SK-N-SH treated with all-trans-retinoic acid at 6 μM for 48 hours (cell line): ENCODE measurements around the gene DNMBP.
"Not testable (repeated sequence)": the region's sequence is repeated elsewhere in the genome, so short reads cannot be mapped to it uniquely, and the experiment has no call there.

Experiments used
- ARNTL ChIP-seq: fragments of 450-650 bp; formaldehyde crosslinking; IDR thresholded peaks from 2 replicates; pipeline ENCODE4 v1.5.0; 2020; ENCODE audit warnings: low read depth, mild to moderate bottlenecking, moderate library complexity, borderline replicate concordance
- CSDC2 ChIP-seq: fragments of 250-450 bp; sonication (Bioruptor Pico); IDR thresholded peaks from 2 replicates; pipeline ENCODE4 v1.5.0; 2020; ENCODE audit warnings: mild to moderate bottlenecking, moderate library complexity
- CSRNP3 ChIP-seq: fragments of 250-450 bp; sonication (Bioruptor Pico); IDR thresholded peaks from 2 replicates; pipeline ENCODE4 v1.5.1; 2021; ENCODE audit warnings: mild to moderate bottlenecking, moderate library complexity
- ESRRG ChIP-seq: fragments of 250-450 bp; sonication (Bioruptor Pico); IDR thresholded peaks from 2 replicates; pipeline ENCODE4 v1.6.1; 2021; ENCODE audit warnings: mild to moderate bottlenecking
- GLIS3 ChIP-seq: fragments of 250-450 bp; sonication (Bioruptor Pico); IDR thresholded peaks from 2 replicates; pipeline ENCODE4 v1.5.0; 2020; ENCODE audit warnings: mild to moderate bottlenecking, moderate library complexity
- PATZ1 ChIP-seq: fragments of 250-450 bp; sonication (Bioruptor Pico); IDR thresholded peaks from 2 replicates; pipeline ENCODE4 v1.8.0; 2020; ENCODE audit warnings: mild to moderate bottlenecking, moderate library complexity, borderline replicate concordance
- TCF4 ChIP-seq: fragments of 250-450 bp; sonication (Bioruptor Pico); IDR thresholded peaks from 2 replicates; pipeline ENCODE4 v1.8.0; 2021; ENCODE audit warnings: mild to moderate bottlenecking, moderate library complexity, borderline replicate concordance
- TOX ChIP-seq: fragments of 250-450 bp; sonication (Bioruptor Pico); IDR thresholded peaks from 2 replicates; pipeline ENCODE4 v1.8.0; 2021; ENCODE audit warnings: mild to moderate bottlenecking, moderate library complexity, borderline replicate concordance
- ZC3H10 ChIP-seq: fragments of 250-450 bp; sonication (Bioruptor Pico); IDR thresholded peaks from 2 replicates; pipeline ENCODE4 v1.5.1; 2021; ENCODE audit warnings: mild to moderate bottlenecking, moderate library complexity
- ZFP3 ChIP-seq: fragments of 250-450 bp; sonication (Bioruptor Pico); IDR thresholded peaks from 2 replicates; pipeline ENCODE4 v1.5.0; 2020; ENCODE audit warnings: mild to moderate bottlenecking, moderate library complexity
- ZNF8 ChIP-seq: fragments of 450-650 bp; formaldehyde crosslinking; IDR thresholded peaks from 2 replicates; pipeline ENCODE4 v1.5.0; 2020; ENCODE audit warnings: mild to moderate bottlenecking, moderate library complexity

GRCh38 chr10:100011906-100012305 lies 2.2 kb upstream of the DNMBP start:
- not testable (repeated sequence) for TF ChIP-seq ESRRG (CRISPR knock-in tag); ZNF8 (CRISPR knock-in tag); CSDC2; PATZ1 (CRISPR knock-in tag); TOX (CRISPR knock-in tag); CSRNP3 (CRISPR knock-in tag); GLIS3; ZC3H10 (CRISPR knock-in tag); ZFP3 (CRISPR knock-in tag); TCF4 (CRISPR knock-in tag); ARNTL (CRISPR knock-in tag)
